ENCODE results near the gene SURF1. TPM values are rescaled to one million over a fixed set of nuclear protein-coding genes. Genes with fewer than 3 reads are reported as not detected.

Gene SURF1
- total RNA-seq, 1 donor from 2014 or later = 40.8 TPM

GRCh38 chr9:133354766-133355165 lies 1.5 kb downstream of the SURF1 start:
- H3K27me3 Mint-ChIP-seq = no peaks in the 10 kb centered on the region
- H3K36me3 Mint-ChIP-seq = peaks cover 12% of the 10 kb centered on the region
- no peak for DNase-seq (ENCODE audit: extremely low spot score, unreplicated experiment)
- peak overlapping the region; percentile 34 for H3K27ac Mint-ChIP-seq
- H3K4me1 Mint-ChIP-seq (ENCODE audit: unreplicated experiment) = peaks cover 10% of the 10 kb centered on the region
- H3K4me3 Mint-ChIP-seq = peak overlapping the region; percentile 93
- H3K9me3 Mint-ChIP-seq = no peaks in the 10 kb centered on the region
- TF ChIP-seq CTCF (conservative IDR thresholded peaks at IDR 0.05) = no peak

GRCh38 chr9:133353548-133353947 lies 2.7 kb downstream of the SURF1 start:
- Mint-ChIP-seq H3K9me3 (no peaks in the 10 kb centered on the region), H3K27me3 (no peaks in the 10 kb centered on the region), H3K27ac (peak overlapping the region; percentile 34), H3K4me3 (peak overlapping the region; percentile 63), H3K36me3 (peaks cover 21% of the 10 kb centered on the region), H3K4me1 (ENCODE audit: unreplicated experiment) (peaks cover 15% of the 10 kb centered on the region)
- TF ChIP-seq CTCF (conservative IDR thresholded peaks at IDR 0.05) = no peak
- DNase-seq (ENCODE audit: extremely low spot score, unreplicated experiment) = no peak

GRCh38 chr9:133352635-133353340 lies 3.5 kb downstream of the SURF1 start:
- H3K27me3 Mint-ChIP-seq = no peaks in the 10 kb centered on the region
- H3K9me3 Mint-ChIP-seq = no peaks in the 10 kb centered on the region
- H3K4me1 Mint-ChIP-seq (ENCODE audit: unreplicated experiment) = peaks cover 11% of the 10 kb centered on the region
- no peak for DNase-seq (ENCODE audit: extremely low spot score, unreplicated experiment)
- peaks cover 27% of the 10 kb centered on the region for H3K36me3 Mint-ChIP-seq
- peak overlapping the region; percentile 70 for H3K27ac Mint-ChIP-seq
- H3K4me3 Mint-ChIP-seq = no peak overlapping the region
- TF ChIP-seq CTCF (conservative IDR thresholded peaks at IDR 0.05) = no peak

- no peak for DNase-seq (ENCODE audit: extremely low spot score, unreplicated experiment)
- H3K27ac Mint-ChIP-seq = peak overlapping the region; percentile 63
- no peaks in the 10 kb centered on the region for H3K27me3 Mint-ChIP-seq
- H3K4me1 Mint-ChIP-seq (ENCODE audit: unreplicated experiment) = peaks cover 12% of the 10 kb centered on the region
- peak; percentile 70 for TF ChIP-seq CTCF (conservative IDR thresholded peaks at IDR 0.05)
- H3K4me3 Mint-ChIP-seq = peak overlapping the region; percentile 47
- peaks cover 27% of the 10 kb centered on the region for H3K36me3 Mint-ChIP-seq
- no peaks in the 10 kb centered on the region for H3K9me3 Mint-ChIP-seq
Observed at GRCh38 chr9:133351908-133352634, 4.2 kb downstream of the SURF1 start.

- no peak for TF ChIP-seq CTCF (conservative IDR thresholded peaks at IDR 0.05)
Observed at GRCh38 chr9:133351526-133351907, 4.8 kb downstream of the SURF1 start.

More at GRCh38 chr9:133351526-133351907, 4.8 kb downstream of the SURF1 start:
- peak overlapping the region; percentile 63 for H3K27ac Mint-ChIP-seq
- peaks cover 18% of the 10 kb centered on the region for H3K4me1 Mint-ChIP-seq (ENCODE audit: unreplicated experiment)
- H3K27me3 Mint-ChIP-seq = no peaks in the 10 kb centered on the region
- no peak for DNase-seq (ENCODE audit: extremely low spot score, unreplicated experiment)
- H3K36me3 Mint-ChIP-seq = peaks cover 31% of the 10 kb centered on the region
- no peaks in the 10 kb centered on the region for H3K9me3 Mint-ChIP-seq
- H3K4me3 Mint-ChIP-seq = peak overlapping the region; percentile 47
